Measurements from ENCODE around the gene IFRD1. TPM values are rescaled to one million over a fixed set of nuclear protein-coding genes. Genes with fewer than 3 reads are reported as not detected.

IFRD1 gene
- total and polyA plus RNA-seq, 4 donors: 37.2 to 98.2 (median 40.7) TPM

GRCh38 chr7:112504093-112504695 lies 53.9 kb downstream of the IFRD1 start:
- Histone ChIP-seq H3K9me3 (ENCODE audit: control insufficient read depth in 4 of 4, insufficient read depth in 3 of 4, low read length in 3 of 4) (no peaks in the 10 kb centered on the region), H3K27me3 (ENCODE audit: control insufficient read depth in 3 of 3, insufficient read depth in 3 of 3, low read length in 2 of 3) (no peaks in the 10 kb centered on the region), H3K36me3 (ENCODE audit: control insufficient read depth in 4 of 4, insufficient read depth in 4 of 4, low read length in 4 of 4) (no peaks in the 10 kb centered on the region), H3K9ac (ENCODE audit: insufficient read depth in 1 of 2, low read length in 2 of 2) (no peak overlapping the region), H3K4me3 (no peak overlapping the region), H3K27ac (ENCODE audit: low read depth in 1 of 2, low read length in 1 of 2) (no peak overlapping the region), H3K4me1 (ENCODE audit: control insufficient read depth in 5 of 5, insufficient read depth in 5 of 5, low read length in 5 of 5) (peaks cover 0 to 6% (median 0%) of the 10 kb centered on the region in 5 donors)
- ATAC-seq (ENCODE audit: insufficient read depth, low FRiP score): no peak
- WGBS, 2 donors: 88 to 90% methylated on average over 5 of the region's 5 CpGs
- no peak for DNase-seq
- no peak for TF ChIP-seq CTCF (IDR thresholded peaks at IDR 0.05; ENCODE audit: control extremely low read depth, extremely low read depth)

GRCh38 chr7:112505495-112505894 lies 55.2 kb downstream of the IFRD1 start:
- Histone ChIP-seq H3K4me1 (ENCODE audit: control insufficient read depth in 5 of 5, insufficient read depth in 5 of 5, low read length in 5 of 5) (peaks cover 0 to 6% (median 0%) of the 10 kb centered on the region in 5 donors), H3K9ac (ENCODE audit: insufficient read depth in 1 of 2, low read length in 2 of 2) (no peak overlapping the region), H3K9me3 (ENCODE audit: control insufficient read depth in 4 of 4, insufficient read depth in 3 of 4, low read length in 3 of 4) (no peaks in the 10 kb centered on the region), H3K36me3 (ENCODE audit: control insufficient read depth in 4 of 4, insufficient read depth in 4 of 4, low read length in 4 of 4) (no peaks in the 10 kb centered on the region), H3K27ac (ENCODE audit: low read depth in 1 of 2, low read length in 1 of 2) (no peak overlapping the region), H3K4me3 (no peak overlapping the region), H3K27me3 (ENCODE audit: control insufficient read depth in 3 of 3, insufficient read depth in 3 of 3, low read length in 2 of 3) (no peaks in the 10 kb centered on the region)
- ATAC-seq (ENCODE audit: insufficient read depth, low FRiP score) (no peak), DNase-seq (peak in 2 of 3 donors; percentile 24 to 53)
- no peak for TF ChIP-seq CTCF (IDR thresholded peaks at IDR 0.05; ENCODE audit: control extremely low read depth, extremely low read depth)
- 76 to 81% methylated on average over 2 of the region's 2 CpGs for whole genome bisulfite sequencing, 2 donors

- Histone ChIP-seq H3K4me3 (no peak overlapping the region), H3K9ac (ENCODE audit: insufficient read depth in 1 of 2, low read length in 2 of 2) (no peak overlapping the region), H3K36me3 (ENCODE audit: control insufficient read depth in 4 of 4, insufficient read depth in 4 of 4, low read length in 4 of 4) (no peaks in the 10 kb centered on the region), H3K27ac (ENCODE audit: low read depth in 1 of 2, low read length in 1 of 2) (no peak overlapping the region), H3K9me3 (ENCODE audit: control insufficient read depth in 4 of 4, insufficient read depth in 3 of 4, low read length in 3 of 4) (no peaks in the 10 kb centered on the region), H3K27me3 (ENCODE audit: control insufficient read depth in 3 of 3, insufficient read depth in 3 of 3, low read length in 2 of 3) (no peaks in the 10 kb centered on the region), H3K4me1 (ENCODE audit: control insufficient read depth in 5 of 5, insufficient read depth in 5 of 5, low read length in 5 of 5) (no peaks in the 10 kb centered on the region)
- TF ChIP-seq CTCF (IDR thresholded peaks at IDR 0.05; ENCODE audit: control extremely low read depth, extremely low read depth): no peak
- DNase-seq (no peak), ATAC-seq (ENCODE audit: insufficient read depth, low FRiP score) (no peak)
- WGBS, 2 donors: 79 to 96% methylated on average over 1 of the region's 1 CpG
Observed at GRCh38 chr7:112508404-112508803, 58.1 kb downstream of the IFRD1 start.

GRCh38 chr7:112509402-112509801 lies 59.1 kb downstream of the IFRD1 start:
- H3K9ac ChIP-seq (ENCODE audit: insufficient read depth in 1 of 2, low read length in 2 of 2): no peak overlapping the region
- no peaks in the 10 kb centered on the region for H3K9me3 ChIP-seq (ENCODE audit: control insufficient read depth in 4 of 4, insufficient read depth in 3 of 4, low read length in 3 of 4)
- no peaks in the 10 kb centered on the region for H3K27me3 ChIP-seq (ENCODE audit: control insufficient read depth in 3 of 3, insufficient read depth in 3 of 3, low read length in 2 of 3)
- no peak overlapping the region for H3K27ac ChIP-seq (ENCODE audit: low read depth in 1 of 2, low read length in 1 of 2)
- no peaks in the 10 kb centered on the region for H3K36me3 ChIP-seq (ENCODE audit: control insufficient read depth in 4 of 4, insufficient read depth in 4 of 4, low read length in 4 of 4)
- 83 to 91% methylated on average over 5 of the region's 5 CpGs for WGBS, 2 donors
- TF ChIP-seq CTCF (IDR thresholded peaks at IDR 0.05; ENCODE audit: control extremely low read depth, extremely low read depth): no peak
- H3K4me3 ChIP-seq: no peak overlapping the region
- DNase-seq: no peak
- ATAC-seq (ENCODE audit: insufficient read depth, low FRiP score): no peak
- H3K4me1 ChIP-seq (ENCODE audit: control insufficient read depth in 5 of 5, insufficient read depth in 5 of 5, low read length in 5 of 5): no peaks in the 10 kb centered on the region

All from lung (tissue), 12 donors.